GM21423 (cell line): Measurements from ENCODE around the gene ATXN1.

Source experiments
- ATAC-seq: cut with Tn5 transposase; IDR thresholded peaks from one replicate; pipeline ENCODE4 v1.9.1; 2021; ENCODE audit warnings: mild to moderate bottlenecking, moderate library complexity; ENCODE audit not compliant: unreplicated experiment

ATXN1 gene

GRCh38 chr6:16432075-16433032, 328.9 kb downstream of the ATXN1 start:
- peak; percentile 56 for ATAC-seq

DNA sequence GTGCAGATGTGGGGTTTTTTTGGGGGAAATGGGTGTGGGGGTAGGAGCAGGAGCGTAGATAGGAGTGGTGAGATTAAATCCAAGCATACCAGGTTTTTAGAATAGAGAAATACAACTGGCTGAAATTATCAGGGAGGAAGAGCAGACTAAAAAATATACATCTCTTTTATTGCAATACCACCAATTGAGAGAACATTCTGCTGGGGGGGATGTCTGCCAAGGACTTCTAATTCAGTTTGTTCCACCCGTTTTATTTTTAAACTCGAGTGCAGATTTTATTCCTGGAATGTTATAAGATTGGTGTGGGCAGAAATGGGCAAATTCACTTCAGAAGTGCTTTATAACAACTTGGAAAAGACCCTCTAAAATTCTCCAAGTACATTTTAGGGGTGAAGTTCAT, 330.2 kb downstream of the ATXN1 start:
- ATAC-seq, result no peak

- ATAC-seq, result no peak
Observed at GRCh38 chr6:16430391-16431089, 330.7 kb downstream of the ATXN1 start.

GRCh38 chr6:16429669-16430068, 331.6 kb downstream of the ATXN1 start:
- ATAC-seq, result no peak

DNA sequence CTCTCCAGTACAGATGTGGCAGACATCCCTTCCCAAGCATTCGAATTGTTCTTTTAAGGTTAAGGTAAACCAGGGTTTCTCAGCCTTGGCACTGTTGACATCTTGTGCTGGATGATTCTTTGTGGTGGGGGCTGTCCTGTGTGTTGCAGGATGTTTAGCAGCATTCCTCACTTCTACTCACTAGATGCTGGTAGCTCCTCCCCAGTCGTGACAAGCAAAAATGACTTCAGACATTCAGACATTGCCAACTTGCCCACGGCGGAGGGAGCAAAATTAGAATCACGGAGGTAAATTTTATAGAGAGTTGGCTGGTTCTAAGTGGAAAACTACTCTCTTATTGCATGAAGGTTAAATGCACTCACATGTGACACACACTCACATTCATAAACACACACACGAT, 334.1 kb downstream of the ATXN1 start:
- ATAC-seq, result no peak

- no peak for ATAC-seq
Observed at GRCh38 chr6:16425881-16426615, 335.2 kb downstream of the ATXN1 start.

- ATAC-seq, result peak; percentile 9
Observed at GRCh38 chr6:16421462-16421960, 339.7 kb downstream of the ATXN1 start.

GRCh38 chr6:16420715-16421461, 340.4 kb downstream of the ATXN1 start:
- peak; percentile 64 for ATAC-seq

DNA sequence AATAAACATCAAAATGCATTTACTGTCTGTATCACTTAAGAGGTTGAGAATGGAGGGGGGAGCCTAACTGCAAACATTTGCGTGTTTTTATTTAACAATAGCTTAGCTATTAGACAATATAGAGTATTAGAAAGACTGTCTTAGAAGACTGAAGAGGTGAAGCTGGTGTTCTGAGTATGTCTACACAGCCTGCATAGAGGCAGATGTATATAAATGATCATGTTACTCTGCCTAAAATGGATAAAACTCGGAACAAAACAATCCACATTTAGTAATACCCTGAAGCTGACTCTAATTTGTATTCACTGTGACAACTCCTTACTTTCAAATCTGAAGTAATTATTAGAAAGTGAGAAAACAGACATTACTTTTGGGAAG, 340.9 kb downstream of the ATXN1 start:
- no peak for ATAC-seq

DNA sequence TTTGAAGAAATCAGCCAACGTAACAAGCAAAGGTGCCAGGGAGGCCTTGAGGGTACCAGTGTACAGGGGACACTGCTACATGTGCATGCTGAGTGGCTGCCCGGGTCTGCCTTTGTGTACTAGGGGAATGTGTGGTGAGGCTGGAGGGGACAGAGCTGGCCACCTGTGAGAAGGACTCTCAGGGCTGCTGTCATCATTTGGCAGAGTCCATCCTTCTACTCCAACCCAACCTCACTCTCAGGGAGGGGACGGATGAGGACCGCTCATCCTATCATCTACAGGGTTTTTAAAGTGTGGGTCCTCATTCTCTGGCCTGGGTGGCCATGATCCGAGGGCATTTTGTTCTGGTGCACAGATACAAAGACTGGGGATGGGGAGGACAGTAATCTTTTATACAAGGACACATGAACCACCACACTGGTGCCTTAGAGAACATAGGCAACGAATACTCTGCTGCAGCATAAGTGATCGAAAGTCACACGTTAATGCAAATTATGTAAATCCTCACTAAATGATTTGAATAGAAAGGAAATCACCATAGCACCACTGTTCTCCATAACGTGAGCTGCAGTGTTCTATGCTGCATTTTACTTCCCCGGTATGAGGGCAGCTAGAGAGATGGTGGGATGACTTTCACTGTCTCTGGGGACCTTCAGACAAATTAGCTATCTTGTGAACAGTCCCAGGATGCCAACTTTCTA, 341.5 kb downstream of the ATXN1 start:
- peak; percentile 63 for ATAC-seq

DNA sequence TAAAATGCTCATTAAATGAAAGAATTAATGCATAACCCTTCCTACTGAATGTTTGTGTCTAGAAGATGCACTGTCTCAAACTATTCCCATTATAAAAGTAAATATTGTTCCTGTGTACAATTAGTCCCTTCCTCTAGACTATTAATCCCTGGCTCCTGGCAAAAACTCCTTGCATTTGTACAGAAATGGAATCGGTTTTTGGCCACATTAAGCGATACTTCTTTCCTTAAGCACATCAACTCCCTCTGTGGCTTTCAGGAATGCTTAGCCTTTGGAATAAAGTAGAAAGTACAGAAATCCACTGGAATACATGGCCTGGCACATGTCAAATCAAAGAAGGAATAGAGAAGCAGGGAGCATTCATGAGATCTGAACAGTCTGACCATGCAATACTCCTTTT, 343.1 kb downstream of the ATXN1 start:
- no peak for ATAC-seq

- no peak for ATAC-seq
Observed at GRCh38 chr6:16415677-16416076, 345.6 kb downstream of the ATXN1 start.

- peak; percentile 46 for ATAC-seq
Observed at GRCh38 chr6:16414205-16414604, 347.1 kb downstream of the ATXN1 start.

DNA sequence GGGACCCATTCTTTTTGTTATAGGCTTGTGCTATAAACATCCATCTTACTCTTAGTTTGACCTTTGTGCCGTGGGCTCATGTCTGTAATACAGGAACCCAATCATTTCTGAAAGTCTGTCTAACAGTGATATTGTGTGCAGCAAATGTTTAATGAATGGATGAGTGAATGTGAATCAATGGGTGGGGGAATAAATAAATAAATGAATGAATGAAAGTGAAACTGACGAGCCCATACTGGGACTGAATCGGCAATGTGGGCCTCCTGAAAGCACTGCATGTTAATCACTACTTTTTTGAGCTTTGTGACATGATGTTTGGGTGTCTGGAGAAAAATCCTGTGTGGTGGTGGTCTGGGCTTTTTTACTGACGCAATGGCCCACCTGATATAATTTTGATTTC, 347.9 kb downstream of the ATXN1 start:
- peak; percentile 44 for ATAC-seq

GRCh38 chr6:16412982-16413381, 348.3 kb downstream of the ATXN1 start:
- ATAC-seq, result no peak

GRCh38 chr6:16412171-16412570, 349.1 kb downstream of the ATXN1 start:
- ATAC-seq, result no peak

GRCh38 chr6:16409531-16410441, 351.5 kb downstream of the ATXN1 start:
- ATAC-seq, result no peak

DNA sequence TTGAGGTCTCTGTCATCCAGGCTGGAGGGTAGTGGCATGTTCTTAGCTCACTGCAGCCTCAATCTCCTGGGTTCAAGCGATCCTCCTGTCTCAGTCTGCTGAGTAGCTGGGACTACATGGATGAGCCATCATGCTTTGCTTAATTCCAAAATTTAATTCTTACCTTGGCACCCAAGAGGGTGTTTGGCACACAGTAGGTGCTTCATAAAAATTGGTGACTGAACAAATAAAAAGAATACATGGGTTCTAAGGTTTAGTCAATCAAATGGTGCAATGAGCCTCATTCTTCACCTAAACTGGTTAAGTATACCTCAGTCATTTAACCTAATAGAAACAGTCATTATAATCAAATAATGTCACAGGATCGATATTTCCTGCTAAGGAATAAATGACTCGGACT, 352.5 kb downstream of the ATXN1 start:
- no peak for ATAC-seq

DNA sequence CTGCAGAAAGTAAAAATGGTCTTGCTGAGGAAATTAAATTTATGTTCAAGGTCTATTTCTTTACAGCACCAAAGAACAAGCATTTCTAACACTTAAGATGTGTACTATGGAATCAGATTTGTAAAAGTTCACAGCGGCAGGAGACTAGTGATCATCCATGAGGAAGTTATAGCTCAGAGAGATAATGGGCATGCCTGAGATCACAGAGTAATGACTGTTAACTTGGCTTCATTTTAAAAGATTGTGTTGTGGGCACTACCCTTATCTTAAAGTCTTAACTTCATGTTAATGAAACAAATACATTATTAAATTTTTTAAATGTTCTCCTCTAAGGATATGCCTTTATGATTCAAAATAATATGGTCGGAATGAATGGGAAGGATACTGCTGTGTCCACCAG, 354.3 kb downstream of the ATXN1 start:
- ATAC-seq, result no peak
